Ishikawa (cell line): ENCODE results near the gene KAT6B.

Experiments used
- CREB1 ChIP-seq: IDR thresholded peaks from 2 replicates; pipeline ENCODE4 v1.6.1; 2012; ENCODE audit warnings: low read depth
- NFIC ChIP-seq: IDR thresholded peaks from 2 replicates; pipeline ENCODE4 v1.6.1; 2012
- RAD21 ChIP-seq: IDR thresholded peaks from 2 replicates; pipeline ENCODE4 v1.6.1; 2012; ENCODE audit warnings: low read depth
- TAF1 ChIP-seq: IDR thresholded peaks from 2 replicates; pipeline ENCODE4 v1.6.1; 2012; ENCODE audit warnings: low read depth, mild to moderate bottlenecking
- TCF12 ChIP-seq: IDR thresholded peaks from 2 replicates; pipeline ENCODE4 v1.6.1; 2012; ENCODE audit warnings: low read depth

DNA sequence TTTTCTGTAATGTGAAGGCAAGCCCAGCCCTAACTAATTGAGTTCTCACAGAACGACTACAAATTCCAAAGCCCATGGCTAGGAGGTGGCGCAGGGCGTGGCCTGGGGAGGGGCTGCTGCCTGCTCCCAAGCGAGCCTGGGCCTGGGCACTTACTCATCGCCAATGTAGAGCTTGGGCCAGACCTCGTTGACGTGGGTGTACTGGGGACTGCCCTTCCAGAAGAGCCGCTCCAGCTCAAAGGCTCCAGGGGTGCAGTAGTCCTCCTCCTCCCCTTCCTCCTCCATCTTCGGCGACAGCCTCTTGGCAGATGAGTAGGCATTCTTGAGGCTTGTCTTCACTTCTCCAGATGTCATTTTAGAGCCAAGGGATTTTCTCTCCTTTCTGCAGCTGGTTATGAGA is 231.8 kb downstream of the KAT6B start:
- no peak for TF ChIP-seq CREB1
- TF ChIP-seq NFIC = no peak
- TF ChIP-seq TCF12 = no peak
- TF ChIP-seq RAD21 = no peak
- no peak for TF ChIP-seq TAF1
